Islet precursor cell (in vitro differentiated cells): ENCODE results near the gene NLN.

Experiments used
- DNase-seq: peaks from one replicate; pipeline ENCODE4 v3.0.0-alpha.2; 2018

NLN gene

DNA sequence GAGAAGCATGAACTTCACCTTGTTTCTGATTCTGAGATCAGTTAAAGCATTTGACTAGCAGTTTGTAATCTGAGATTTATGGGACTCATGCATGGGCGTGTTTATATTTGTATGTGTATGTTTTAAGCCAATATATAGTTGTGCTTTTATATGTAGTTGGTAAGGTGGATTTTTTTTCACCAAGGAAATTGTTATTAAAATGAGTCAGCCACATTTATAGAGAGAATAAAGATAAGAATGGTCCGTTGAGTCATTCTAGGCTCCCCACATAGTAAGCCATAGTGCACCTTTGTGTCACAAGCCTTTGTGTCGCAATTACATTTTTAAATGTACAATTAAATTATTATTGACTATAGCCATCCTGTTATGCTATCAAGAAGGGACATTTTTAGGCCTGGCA lies 89.0 kb downstream of the NLN start:
- DNase-seq: no peak

DNA sequence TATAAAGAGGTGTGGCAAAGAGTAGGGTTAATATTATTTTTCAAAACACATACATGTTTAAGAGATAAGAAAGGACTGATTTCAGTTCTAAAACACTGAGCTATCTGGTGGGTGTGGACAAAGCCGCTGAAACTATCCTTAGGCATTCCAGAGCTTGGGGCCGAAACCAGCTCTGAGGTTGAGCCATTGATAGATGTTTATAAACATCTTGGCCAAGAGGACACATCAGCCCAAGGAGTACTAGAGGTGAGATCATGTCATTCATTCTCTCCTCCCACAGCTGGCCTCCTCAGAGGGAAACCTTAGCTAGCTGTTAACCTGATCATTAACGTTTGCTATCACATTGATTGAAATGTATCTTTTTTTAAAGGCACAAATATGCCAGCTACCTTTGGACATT lies 89.9 kb downstream of the NLN start:
- no peak for DNase-seq

GRCh38 chr5:65812648-65813047 lies 90.6 kb downstream of the NLN start:
- DNase-seq: no peak

DNA sequence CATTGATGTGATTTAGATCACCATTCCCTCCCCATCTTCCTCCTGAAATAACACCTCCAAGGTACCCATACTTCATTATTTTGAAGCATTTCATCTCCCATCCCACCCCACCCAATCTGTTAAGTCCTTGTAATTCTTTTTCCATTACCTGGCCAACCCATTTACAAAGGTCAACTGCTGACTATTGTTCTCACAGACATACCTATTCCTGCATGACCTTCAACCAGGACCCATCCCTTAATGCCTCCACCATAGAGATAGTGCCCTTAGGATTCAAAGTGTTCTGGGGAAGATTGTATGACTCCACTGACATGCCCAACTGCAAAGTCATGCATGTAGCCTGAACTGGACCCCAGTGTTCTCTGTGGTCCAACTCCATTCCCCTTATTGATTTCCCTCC lies 91.2 kb downstream of the NLN start:
- no peak for DNase-seq

GRCh38 chr5:65815161-65815560 lies 93.2 kb downstream of the NLN start:
- DNase-seq: no peak

DNA sequence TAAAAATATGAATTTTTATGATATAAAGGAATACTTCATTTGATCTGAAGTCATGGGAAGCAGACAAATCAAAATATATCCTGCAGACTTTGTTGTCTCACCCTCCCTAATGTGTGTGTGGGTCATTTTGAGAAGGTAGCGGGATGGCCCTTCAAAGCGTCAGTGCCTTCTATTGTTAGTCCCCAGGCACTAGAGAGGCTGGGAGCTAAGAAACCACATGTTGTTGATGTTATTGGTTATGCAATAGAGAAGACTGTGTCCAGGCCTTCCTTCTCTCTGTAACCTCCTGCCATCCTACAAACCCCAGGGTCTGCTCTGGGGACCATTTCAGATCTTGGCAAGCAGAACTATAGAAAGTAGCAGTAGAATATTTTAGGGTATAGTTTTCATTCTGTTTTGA lies 94.7 kb downstream of the NLN start:
- no peak for DNase-seq

DNA sequence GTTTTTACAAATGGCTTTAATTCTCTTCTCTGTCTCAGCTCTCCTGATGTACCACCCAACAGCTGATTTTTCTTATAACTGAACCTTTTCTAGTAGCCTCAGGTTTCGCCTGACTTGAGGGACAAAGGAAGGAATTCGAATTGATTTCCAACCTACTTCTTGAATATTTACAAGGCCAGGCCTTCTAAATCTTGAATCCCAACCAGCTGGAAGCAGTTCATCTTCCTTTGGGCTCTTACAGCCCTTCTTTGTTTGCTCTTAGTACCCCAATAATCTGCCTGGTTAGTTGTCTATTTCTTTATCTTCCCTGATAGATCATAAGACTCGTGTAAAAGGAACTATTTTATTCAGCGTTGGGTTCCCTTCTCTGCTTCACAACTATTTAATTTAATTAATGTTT lies 95.9 kb downstream of the NLN start:
- no peak for DNase-seq

- DNase-seq: no peak
Measured at GRCh38 chr5:65818592-65818991, 96.6 kb downstream of the NLN start.

DNA sequence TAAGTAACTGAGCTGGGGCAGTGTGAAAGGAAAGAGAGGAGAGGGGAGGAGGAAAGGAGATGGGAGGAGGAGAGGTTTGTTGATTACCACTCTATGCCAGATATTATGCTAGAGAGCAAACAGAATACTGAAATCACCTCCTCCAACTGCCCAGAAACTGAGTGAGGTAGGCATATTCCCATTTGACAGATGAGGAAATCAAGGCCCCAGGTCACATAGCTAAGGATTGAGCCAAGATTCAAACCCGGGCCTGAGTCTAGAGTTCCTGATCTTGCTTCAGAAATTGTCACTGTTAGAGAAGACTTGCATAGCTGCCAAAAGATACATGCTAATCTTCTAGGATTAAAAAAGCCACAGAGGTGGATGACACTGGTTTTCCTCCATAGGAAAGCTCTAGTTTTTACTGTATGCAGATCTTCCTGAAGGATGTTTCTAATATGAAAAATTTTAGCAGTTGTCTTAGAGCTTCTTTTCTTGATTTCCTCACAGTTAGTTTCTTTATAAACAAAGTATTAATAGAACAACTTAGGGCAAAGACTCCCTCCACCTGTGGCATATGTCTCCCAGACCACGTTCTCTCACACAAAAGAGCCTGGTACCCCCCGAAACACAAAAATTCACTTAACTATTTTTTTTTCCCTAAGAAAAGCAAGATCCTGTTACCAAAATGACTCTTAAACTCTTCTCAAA lies 97.4 kb downstream of the NLN start:
- no peak for DNase-seq

DNA sequence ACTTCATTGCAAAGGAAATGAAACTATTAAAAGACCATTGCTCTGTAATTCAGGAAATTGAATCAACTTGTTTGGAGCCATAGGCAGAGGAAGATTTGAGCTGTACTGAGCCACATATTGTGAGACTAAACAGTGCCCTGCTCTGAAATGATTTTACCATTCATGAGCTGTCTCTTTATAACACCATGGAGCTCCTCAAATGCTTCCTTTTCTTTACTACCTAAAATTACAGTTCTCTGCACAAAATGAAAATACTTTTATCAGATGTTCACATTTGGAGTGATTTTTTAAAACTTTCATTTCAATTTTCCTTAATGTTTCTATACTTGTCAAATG lies 97.9 kb downstream of the NLN start:
- DNase-seq: no peak

DNA sequence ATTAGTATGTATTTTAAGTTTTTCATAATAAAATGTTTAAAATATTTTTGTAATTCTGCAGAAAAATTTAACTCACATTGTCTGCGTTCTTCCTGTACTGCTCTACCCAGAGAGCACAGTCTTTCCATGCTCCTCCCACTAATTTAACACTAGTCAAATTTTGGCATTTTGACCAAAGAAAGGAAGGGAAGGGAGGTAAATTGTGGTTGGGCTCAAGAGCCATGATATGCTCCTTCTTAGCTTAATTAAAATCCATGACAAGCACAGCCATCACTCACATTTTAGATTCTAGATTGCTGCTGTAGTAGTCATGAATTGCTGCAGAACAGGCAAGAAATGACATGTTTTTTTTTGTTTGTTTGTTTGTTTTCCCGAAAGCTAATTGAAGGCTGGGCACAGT lies 98.4 kb downstream of the NLN start:
- DNase-seq: no peak

- DNase-seq: no peak
Measured at GRCh38 chr5:65821966-65822365, 100.0 kb downstream of the NLN start.

GRCh38 chr5:65822710-65823109 lies 100.7 kb downstream of the NLN start:
- no peak for DNase-seq

DNA sequence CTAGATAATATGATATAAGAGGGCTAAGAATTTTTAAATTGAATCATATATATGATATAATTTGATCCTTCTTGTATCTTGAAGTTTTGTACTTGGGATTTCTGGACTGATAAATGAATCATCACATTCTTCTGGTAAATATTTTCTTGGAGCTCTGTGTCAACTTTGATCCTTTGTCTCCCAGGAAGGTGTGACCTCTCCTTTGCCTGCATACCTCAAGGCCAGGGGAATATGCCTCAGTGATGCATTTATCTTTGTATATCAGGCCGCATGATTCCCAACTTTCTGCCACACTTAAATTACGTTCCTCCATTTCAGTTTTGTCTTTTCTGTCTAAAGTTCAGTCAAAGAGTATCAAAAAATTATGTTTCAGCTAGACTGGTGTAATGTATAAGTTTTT lies 101.2 kb downstream of the NLN start:
- DNase-seq: no peak

- DNase-seq: no peak
Measured at GRCh38 chr5:65823845-65824445, 101.9 kb downstream of the NLN start.

DNA sequence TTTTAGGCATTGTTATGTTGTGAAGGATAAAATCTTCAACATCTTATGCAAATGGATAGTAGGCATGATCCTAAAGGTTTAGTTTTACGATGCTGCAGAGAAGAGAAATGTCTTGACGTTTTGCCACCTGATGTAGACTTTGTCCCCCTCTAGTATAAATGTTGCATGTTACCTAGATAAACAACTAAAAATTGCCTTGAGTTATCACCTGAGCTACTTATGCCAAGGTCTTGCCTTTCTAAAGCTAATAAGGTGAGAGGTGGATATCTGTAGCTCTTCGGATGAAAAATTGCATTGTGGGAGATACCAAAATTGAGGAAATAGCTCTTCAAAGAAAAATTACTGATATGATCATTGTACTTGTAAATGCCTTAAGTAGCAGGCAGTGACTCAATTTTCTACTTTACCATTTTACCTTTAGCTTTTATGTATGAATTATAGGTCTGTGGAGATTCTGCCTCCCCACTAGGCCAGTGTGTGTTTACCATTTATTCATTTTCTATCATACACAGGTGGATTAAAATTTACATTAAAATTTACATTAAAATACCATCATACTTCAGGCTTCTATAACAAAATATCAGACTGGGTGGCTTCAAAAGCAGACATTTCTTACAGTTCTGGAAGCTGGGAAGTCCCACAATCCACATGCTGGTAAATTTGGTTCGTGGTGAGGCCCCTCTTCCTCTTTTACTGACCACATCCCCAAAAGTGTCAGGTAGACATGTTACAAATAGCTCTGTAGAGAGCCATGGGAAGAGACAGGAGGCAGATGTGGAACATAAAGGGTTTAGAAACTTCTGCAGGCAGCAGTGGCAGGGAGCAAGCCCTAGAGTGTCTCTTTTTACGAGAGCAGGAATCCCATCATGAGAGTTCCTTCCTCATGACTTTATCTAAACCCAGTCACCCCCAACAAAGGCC lies 103.7 kb downstream of the NLN start:
- DNase-seq: no peak

- no peak for DNase-seq
Measured at GRCh38 chr5:65828022-65828896, 106.3 kb downstream of the NLN start.

DNA sequence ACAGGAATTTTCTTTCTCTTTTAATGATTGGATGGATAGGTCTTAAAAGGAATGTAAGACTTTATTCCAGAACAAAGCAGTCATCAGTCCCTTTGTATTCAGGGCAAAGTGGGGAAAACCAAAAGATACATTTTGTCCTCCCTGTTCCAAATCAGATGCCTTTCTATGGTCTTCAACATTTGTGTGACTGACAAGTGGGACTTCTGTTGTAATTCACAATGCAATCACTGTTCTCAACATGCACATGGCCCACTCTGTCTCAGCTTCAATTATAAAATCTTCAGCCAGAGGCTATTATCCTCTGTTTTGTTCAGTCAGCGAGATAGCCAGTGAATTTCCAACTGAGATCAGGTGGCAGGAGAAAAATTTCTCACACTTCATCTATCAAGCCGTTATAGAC lies 108.9 kb downstream of the NLN start:
- no peak for DNase-seq

- DNase-seq: no peak
Measured at GRCh38 chr5:65831276-65831675, 109.3 kb downstream of the NLN start.

GRCh38 chr5:65832152-65832551 lies 110.1 kb downstream of the NLN start:
- no peak for DNase-seq

DNA sequence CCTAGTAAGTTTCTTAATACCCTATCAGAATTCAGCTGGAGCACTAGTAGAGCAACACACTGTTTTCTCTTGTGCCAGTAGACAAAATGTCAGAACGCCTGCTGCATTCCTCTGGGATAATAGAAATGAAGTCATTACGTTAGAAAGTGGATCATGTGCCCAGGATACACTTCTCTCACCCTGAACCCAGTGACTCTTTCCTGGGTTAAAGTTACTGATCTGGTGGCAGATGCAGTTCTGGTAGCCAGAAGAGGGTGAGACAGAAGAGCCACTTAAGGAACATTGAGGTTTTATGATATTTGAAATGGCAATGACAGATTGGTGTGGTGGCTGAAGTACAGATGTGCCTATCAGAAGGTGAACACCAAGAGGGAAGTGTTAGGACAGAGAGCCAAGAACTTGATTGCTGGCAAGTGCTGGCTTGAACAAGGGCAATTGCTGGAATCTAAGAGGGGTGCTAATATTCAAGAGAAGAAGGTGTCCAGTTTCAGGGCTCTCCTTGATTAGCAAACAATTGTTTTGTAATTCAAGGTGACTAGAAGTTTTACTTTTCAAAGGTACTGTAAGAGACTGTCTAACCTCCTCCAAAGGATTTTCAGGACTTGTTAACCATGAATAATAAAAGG lies 110.7 kb downstream of the NLN start:
- DNase-seq: no peak

DNA sequence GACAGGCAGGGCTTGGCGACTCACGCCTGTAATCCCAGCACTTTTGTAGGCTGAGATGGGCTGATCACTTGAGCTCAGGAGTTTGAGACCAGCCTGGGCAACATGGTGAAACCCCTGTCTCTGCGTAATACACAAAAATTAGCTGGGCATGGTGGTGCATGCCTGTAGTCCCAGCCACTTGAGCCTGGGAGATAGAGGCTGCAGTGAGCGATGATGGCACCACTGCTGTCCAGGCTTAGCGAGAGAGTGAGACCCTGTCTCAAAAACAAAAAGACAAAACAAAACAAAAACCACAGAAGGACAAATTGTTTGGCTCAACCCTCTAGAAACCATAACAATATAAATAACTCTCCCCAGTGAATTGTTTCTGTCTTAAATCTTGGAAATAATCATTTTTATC lies 111.8 kb downstream of the NLN start:
- DNase-seq: no peak

DNA sequence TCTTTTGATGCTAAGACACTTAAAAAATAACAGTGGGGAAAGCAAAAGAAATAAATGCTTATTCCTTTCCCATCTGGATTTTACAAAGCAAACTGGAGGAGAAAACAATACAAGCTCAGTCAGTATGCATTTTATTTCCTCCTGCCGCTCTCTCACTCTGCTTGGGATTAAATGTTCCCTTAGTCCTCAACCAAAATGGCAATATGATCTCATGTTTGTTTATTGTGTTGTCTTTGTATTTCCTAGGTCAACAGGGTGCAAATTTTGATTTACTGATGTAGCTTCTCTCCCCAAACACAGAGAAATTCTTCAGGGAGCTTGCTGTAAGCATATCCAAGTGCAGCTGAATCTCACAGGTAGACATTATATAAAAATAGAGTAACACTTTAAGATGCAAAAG lies 112.3 kb downstream of the NLN start:
- DNase-seq: no peak
